Mesothelial cell of epicardium (in vitro differentiated cells): Measurements from ENCODE around the gene OPRL1. TPM values are rescaled to one million over a fixed set of nuclear protein-coding genes. Genes with fewer than 3 reads are reported as not detected.
A peak's percentile ranks its signal among the peaks of the same experiment; 100 is the strongest.

Source experiments
- DNase-seq, 2 experiments: peaks; one replicate each; pipeline ENCODE4 v3.0.0; 2021; ENCODE audit warnings: low spot score in 2 of 2; ENCODE audit not compliant: unreplicated experiment in 2 of 2
- H3K27ac Mint-ChIP-seq: 2 replicates; pipeline ENCODE4 v1.8.0; 2021; ENCODE audit warnings: mixed read lengths
- H3K27me3 Mint-ChIP-seq: 2 replicates; pipeline ENCODE4 v1.8.0; 2021; ENCODE audit warnings: low read depth, mixed read lengths
- H3K36me3 Mint-ChIP-seq: 2 replicates; pipeline ENCODE4 v1.8.0; 2021; ENCODE audit warnings: mixed read lengths
- H3K4me1 Mint-ChIP-seq: 2 replicates; pipeline ENCODE4 v1.8.0; 2021; ENCODE audit warnings: mixed read lengths
- H3K4me3 Mint-ChIP-seq: 2 replicates; pipeline ENCODE4 v1.8.0; 2021; ENCODE audit warnings: mild to moderate bottlenecking, moderate library complexity, mixed read lengths
- H3K9me3 Mint-ChIP-seq: 2 replicates; pipeline ENCODE4 v1.8.0; 2021; ENCODE audit warnings: mixed read lengths
- total RNA-seq: library from RNA; stranded (reverse); gene quantifications from 3 replicates; pipeline ENCODE4 v1.2.1, GENCODE V29; 2021
- TF ChIP-seq, protein P1 (sequence below): fragments of 200-600 bp; sonication (generic); IDR thresholded peaks from one replicate; pipeline ENCODE4 v1.5.0; 2021; ENCODE audit warnings: antibody characterized with exemption; ENCODE audit not compliant: unreplicated experiment

The OPRL1 gene
- total RNA-seq, 1 donor from 2014 or later, result 2.5 TPM

DNA sequence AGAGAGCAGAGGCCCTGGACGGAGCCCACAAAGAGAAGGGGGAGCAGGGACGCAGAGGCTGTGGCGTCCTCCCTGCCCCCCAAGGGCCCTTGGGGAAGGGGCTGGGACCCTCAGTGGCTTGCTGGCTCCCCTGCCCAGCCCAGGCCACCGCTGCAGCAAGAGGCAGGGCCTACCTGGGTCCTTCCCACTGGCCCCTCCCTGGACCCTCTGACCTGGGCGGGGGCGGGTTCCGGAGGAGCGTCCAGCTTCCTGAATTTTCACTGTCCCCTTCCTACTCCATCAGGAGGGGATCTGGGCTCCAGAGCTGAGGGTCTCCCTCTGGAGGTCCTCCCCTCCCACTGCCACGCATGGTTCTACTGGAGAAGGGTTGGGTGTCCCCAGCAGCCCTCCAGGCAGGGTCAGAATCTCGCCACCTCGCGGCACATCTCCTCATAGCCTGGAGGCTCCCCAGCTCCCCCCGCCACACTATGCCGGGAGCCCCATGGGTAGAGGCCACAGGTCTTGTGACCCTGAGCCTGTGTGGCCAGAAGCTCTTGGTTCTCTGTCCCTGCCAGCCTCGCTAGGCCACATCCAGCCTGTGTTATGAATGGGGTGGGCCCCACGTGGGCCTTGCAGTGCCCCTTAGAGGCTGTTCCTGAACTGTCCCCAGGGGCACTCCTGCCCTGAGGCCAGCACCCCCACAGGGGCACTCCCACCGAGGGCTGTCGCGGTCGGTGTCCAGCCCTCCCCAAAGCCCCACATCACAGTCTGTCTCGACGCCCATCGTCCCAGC lies 29.4 kb upstream of the OPRL1 start:
- no peaks in the 10 kb centered on the region for H3K36me3 Mint-ChIP-seq
- H3K4me1 Mint-ChIP-seq, result peaks cover 19% of the 10 kb centered on the region
- H3K27ac Mint-ChIP-seq, result no peak overlapping the region
- H3K9me3 Mint-ChIP-seq, result no peaks in the 10 kb centered on the region
- TF ChIP-seq, protein P1, sequence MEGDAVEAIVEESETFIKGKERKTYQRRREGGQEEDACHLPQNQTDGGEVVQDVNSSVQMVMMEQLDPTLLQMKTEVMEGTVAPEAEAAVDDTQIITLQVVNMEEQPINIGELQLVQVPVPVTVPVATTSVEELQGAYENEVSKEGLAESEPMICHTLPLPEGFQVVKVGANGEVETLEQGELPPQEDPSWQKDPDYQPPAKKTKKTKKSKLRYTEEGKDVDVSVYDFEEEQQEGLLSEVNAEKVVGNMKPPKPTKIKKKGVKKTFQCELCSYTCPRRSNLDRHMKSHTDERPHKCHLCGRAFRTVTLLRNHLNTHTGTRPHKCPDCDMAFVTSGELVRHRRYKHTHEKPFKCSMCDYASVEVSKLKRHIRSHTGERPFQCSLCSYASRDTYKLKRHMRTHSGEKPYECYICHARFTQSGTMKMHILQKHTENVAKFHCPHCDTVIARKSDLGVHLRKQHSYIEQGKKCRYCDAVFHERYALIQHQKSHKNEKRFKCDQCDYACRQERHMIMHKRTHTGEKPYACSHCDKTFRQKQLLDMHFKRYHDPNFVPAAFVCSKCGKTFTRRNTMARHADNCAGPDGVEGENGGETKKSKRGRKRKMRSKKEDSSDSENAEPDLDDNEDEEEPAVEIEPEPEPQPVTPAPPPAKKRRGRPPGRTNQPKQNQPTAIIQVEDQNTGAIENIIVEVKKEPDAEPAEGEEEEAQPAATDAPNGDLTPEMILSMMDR, result no peak
- peaks cover 63% of the 10 kb centered on the region for H3K27me3 Mint-ChIP-seq
- DNase-seq, result no peak
- peak overlapping the region; percentile 46 for H3K4me3 Mint-ChIP-seq

DNA sequence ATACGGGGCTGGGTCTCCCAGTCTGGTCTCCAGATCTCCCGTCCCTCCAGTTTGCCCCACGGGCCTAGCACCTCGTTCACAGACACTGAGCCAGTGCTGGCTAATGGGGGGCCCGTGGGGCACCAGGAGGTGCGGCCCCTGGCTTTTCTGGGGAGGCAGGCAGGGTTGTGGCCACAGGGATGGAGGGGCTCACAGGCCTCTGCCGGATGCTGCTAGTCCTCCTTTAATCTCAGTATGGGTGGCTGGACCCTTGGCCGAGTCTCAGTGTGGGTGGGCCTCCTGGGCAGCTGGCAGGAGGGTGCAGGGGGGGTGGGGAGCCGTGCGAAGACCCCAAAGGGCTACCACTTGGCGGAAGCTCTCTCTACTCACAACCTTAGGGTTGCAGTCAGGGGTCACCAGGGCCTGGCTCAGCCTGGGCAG lies 28.8 kb upstream of the OPRL1 start:
- Mint-ChIP-seq H3K27me3 (peaks cover 57% of the 10 kb centered on the region), H3K36me3 (no peaks in the 10 kb centered on the region), H3K9me3 (no peaks in the 10 kb centered on the region), H3K4me3 (no peak overlapping the region), H3K4me1 (peaks cover 20% of the 10 kb centered on the region), H3K27ac (no peak overlapping the region)
- DNase-seq, result no peak
- TF ChIP-seq, protein P1, result no peak

GRCh38 chr20:64051561-64052325 lies 28.1 kb upstream of the OPRL1 start:
- no peak for DNase-seq

DNA sequence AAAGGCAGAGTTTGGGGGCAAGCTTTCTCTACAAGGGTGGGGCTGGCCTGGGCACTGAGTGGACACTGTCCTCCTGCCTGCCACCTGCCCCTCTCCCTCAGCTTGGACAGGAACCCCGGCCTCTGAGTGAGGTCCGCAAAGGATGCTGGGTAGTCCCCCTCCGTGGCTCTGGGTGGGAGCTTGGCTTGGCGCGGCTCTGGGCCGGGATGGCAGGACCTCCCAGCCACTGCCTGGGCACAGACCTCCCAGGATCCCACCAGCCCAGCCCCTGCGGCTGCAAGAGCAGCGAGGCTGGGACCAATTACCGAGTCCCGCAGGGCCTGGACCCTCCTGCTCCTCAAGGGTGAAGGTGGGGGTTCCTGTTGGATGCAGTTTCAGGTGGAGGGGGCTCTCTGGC lies 27.6 kb upstream of the OPRL1 start:
- TF ChIP-seq, protein P1, result no peak
- Mint-ChIP-seq H3K4me1 (peaks cover 20% of the 10 kb centered on the region), H3K4me3 (no peak overlapping the region), H3K27ac (no peak overlapping the region), H3K36me3 (no peaks in the 10 kb centered on the region), H3K9me3 (no peaks in the 10 kb centered on the region), H3K27me3 (peaks cover 44% of the 10 kb centered on the region)
- no peak for DNase-seq

More at GRCh38 chr20:64051561-64052325, 28.1 kb upstream of the OPRL1 start:
- no peaks in the 10 kb centered on the region for H3K9me3 Mint-ChIP-seq
- TF ChIP-seq, protein P1, result no peak
- no peak overlapping the region for H3K27ac Mint-ChIP-seq
- peaks cover 50% of the 10 kb centered on the region for H3K27me3 Mint-ChIP-seq
- no peak overlapping the region for H3K4me3 Mint-ChIP-seq
- peaks cover 20% of the 10 kb centered on the region for H3K4me1 Mint-ChIP-seq
- no peaks in the 10 kb centered on the region for H3K36me3 Mint-ChIP-seq

DNA sequence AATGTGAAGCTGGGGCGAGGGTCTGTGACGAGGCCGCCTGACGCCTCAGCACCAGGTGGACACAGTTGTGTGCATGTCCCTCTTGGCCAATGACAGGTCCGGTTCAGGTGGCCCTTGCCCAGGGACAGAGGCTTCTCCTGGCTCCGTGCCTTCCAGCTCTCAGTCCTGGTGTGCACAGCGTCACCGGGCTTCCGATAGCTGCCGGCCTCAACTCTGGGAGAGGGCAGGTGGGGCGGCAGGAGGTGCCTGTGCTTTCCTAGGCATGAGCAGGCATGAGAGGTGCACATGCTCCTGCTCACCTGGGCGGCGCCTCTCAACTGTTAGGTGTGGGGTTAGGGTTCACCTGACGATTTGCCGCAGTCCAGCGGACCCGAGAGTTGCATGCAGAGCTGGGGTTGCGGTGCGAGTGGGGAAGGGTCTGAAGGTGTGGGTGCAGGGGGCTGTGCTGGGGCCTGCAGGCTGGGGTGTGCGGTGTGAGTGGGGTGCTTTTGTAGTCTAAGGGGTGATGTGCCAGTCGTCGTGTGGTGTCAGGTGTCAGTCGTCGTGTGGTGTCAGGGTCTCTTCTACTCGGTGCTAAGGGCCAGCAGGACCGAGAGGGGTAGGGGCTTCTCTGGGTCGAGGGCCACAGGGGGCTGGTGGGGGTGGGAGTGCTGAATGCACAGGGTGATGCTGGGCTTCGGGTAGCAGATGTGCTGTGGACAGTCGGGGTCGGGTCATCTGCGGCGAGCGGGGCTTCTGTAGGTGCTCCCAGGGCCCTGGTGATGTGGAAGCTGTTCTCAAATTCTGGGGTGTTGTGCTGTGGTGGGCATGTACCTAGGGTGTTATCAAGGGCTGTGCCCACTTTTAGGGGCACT lies 26.7 kb upstream of the OPRL1 start:
- Mint-ChIP-seq H3K27ac (peak overlapping the region; percentile 43), H3K4me1 (peaks cover 22% of the 10 kb centered on the region), H3K36me3 (no peaks in the 10 kb centered on the region), H3K9me3 (no peaks in the 10 kb centered on the region), H3K4me3 (no peak overlapping the region), H3K27me3 (peaks cover 35% of the 10 kb centered on the region)
- TF ChIP-seq, protein P1, result no peak
- DNase-seq, result no peak
